ENCODE data around the gene PCDH9. TPM values are rescaled to one million over a fixed set of nuclear protein-coding genes. Genes with fewer than 3 reads are reported as not detected.

Gene PCDH9
- total RNA-seq, 1 experiment from 2014 or later = 4.2 TPM

- no peaks in the 10 kb centered on the region for H3K36me3 ChIP-seq (ENCODE audit: control insufficient read depth, insufficient read depth, low read length)
- no peaks in the 10 kb centered on the region for H3K9me3 ChIP-seq (ENCODE audit: control insufficient read depth, insufficient read depth, low read depth, low read length)
- no TSS peak for BruUV-seq (replicated peaks)
- H3K27ac ChIP-seq (ENCODE audit: low read length) = no peak overlapping the region
- no peak for TF ChIP-seq SIN3A (IDR thresholded peaks at IDR 0.05; ENCODE audit: borderline replicate concordance, insufficient read depth, low read depth, low read length)
- no peak for TF ChIP-seq TCF7L2 (IDR thresholded peaks at IDR 0.05; ENCODE audit: low read depth, low read length)
- TF ChIP-seq REST (IDR thresholded peaks at IDR 0.05; ENCODE audit: insufficient read depth in 1 of 2, low read depth in 2 of 2, low read length in 1 of 2) = no peak
- TF ChIP-seq CTCF (IDR thresholded peaks at IDR 0.05) = no peak
- no peak for TF ChIP-seq POLR2AphosphoS5 (IDR thresholded peaks at IDR 0.05; ENCODE audit: low read depth, low read length)
- POLR2A ChIA-PET = no interaction called here
- no peak for ATAC-seq
- CTCF ChIA-PET = no interaction called here
- H3K27me3 ChIP-seq (ENCODE audit: control insufficient read depth, insufficient read depth, low read length) = no peaks in the 10 kb centered on the region
- no peaks in the 10 kb centered on the region; the same call in 1 of the 2 replicates for H3K4me1 ChIP-seq (ENCODE audit: control insufficient read depth, insufficient read depth, low read length)
- in situ Hi-C loops (cut with HindIII; ENCODE audit: low pct_unique_long_range_greater_than_20kb, low sequenced_read_pairs) = no loop called here
- DNase-seq (ENCODE audit: low read depth, low spot score) = no peak
- intact Hi-C loops (cut with micrococcal nuclease; ENCODE audit: unreplicated experiment) = no loop called here
- H3K4me3 ChIP-seq (ENCODE audit: low read depth in 2 of 2, low read length in 2 of 2) = no peak overlapping the region
Measured at GRCh38 chr13:67138970-67139369, 91.2 kb downstream of the PCDH9 start.

DNA sequence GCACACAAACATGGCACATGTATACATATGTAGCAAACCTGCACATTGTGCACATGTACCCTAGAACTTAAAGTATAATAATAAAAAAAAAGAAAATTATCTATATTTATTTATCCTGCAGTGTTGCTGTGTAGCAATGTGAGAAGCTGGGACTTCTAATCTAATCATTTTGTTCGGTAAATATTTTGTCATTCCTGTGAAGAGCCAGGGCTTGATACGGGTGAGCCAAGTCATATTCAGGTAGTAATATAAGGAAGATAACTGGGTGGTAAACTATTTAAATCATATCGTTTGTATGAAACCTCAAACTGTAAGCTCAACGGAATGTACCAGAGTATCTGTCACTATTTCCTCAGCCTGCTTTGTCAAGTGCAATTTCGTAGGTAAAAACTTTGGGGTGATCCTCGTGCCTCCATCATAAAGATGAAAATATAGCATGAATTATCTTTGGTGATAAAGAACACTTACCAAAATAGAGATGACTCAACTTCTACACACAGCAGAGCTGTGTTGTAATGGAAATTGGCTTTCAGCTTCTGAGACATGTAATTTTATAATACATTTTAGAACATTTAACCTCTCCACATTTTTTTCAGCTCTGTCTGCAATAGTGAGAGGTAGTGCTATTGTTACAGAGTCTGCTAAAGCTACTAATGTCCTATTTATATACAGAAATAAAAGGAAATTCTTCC lies 92.9 kb downstream of the PCDH9 start:
- no peak overlapping the region for H3K4me3 ChIP-seq (ENCODE audit: low read depth in 2 of 2, low read length in 2 of 2)
- no peak overlapping the region for H3K27ac ChIP-seq (ENCODE audit: low read length)
- intact Hi-C loops (cut with micrococcal nuclease; ENCODE audit: unreplicated experiment) = no loop called here
- no peaks in the 10 kb centered on the region for H3K9me3 ChIP-seq (ENCODE audit: control insufficient read depth, insufficient read depth, low read depth, low read length)
- ATAC-seq (no peak), DNase-seq (ENCODE audit: low read depth, low spot score) (no peak)
- H3K4me1 ChIP-seq (ENCODE audit: control insufficient read depth, insufficient read depth, low read length) = no peaks in the 10 kb centered on the region; the same call in 1 of the 2 replicates
- CTCF ChIA-PET = no interaction called here
- no TSS peak for BruUV-seq (replicated peaks)
- TF ChIP-seq TCF7L2 (IDR thresholded peaks at IDR 0.05; ENCODE audit: low read depth, low read length) (no peak), POLR2AphosphoS5 (IDR thresholded peaks at IDR 0.05; ENCODE audit: low read depth, low read length) (no peak)
- POLR2A ChIA-PET = no interaction called here
- H3K27me3 ChIP-seq (ENCODE audit: control insufficient read depth, insufficient read depth, low read length) = no peaks in the 10 kb centered on the region
- H3K36me3 ChIP-seq (ENCODE audit: control insufficient read depth, insufficient read depth, low read length) = no peaks in the 10 kb centered on the region
- in situ Hi-C loops (cut with HindIII; ENCODE audit: low pct_unique_long_range_greater_than_20kb, low sequenced_read_pairs) = no loop called here

DNA sequence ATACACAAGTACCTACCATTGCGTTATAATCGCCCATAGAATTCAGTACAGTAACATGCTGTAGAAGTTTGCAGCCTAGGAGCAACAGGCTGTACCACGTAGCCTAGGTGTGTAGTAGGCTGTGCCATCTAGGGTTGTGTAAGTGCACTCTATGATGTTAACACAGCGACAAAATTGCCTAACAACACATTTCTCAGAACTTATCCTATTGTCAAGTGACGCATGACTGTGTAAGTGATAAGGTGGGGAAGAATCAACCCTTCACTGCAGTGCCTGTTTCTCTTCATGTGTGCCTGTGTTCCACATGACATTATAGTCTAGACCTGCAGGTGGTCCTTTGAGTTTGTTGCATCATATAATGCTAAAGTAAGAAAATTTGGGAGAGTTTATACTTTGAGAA lies 94.0 kb downstream of the PCDH9 start:
- ChIA-PET CTCF (no interaction called here), POLR2A (no interaction called here)
- H3K4me3 ChIP-seq (ENCODE audit: low read depth in 2 of 2, low read length in 2 of 2) = no peak overlapping the region
- TF ChIP-seq SIN3A (IDR thresholded peaks at IDR 0.05; ENCODE audit: borderline replicate concordance, insufficient read depth, low read depth, low read length) = no peak
- H3K27ac ChIP-seq (ENCODE audit: low read length) = no peak overlapping the region
- no peak for ATAC-seq
- H3K27me3 ChIP-seq (ENCODE audit: control insufficient read depth, insufficient read depth, low read length) = no peaks in the 10 kb centered on the region
- BruUV-seq (replicated peaks) = no TSS peak
- no peaks in the 10 kb centered on the region; the same call in 1 of the 2 replicates for H3K4me1 ChIP-seq (ENCODE audit: control insufficient read depth, insufficient read depth, low read length)
- no peaks in the 10 kb centered on the region for H3K9me3 ChIP-seq (ENCODE audit: control insufficient read depth, insufficient read depth, low read depth, low read length)
- H3K36me3 ChIP-seq (ENCODE audit: control insufficient read depth, insufficient read depth, low read length) = no peaks in the 10 kb centered on the region
- intact Hi-C loops (cut with micrococcal nuclease; ENCODE audit: unreplicated experiment) = no loop called here
- no peak for DNase-seq (ENCODE audit: low read depth, low spot score)
- in situ Hi-C loops (cut with HindIII; ENCODE audit: low pct_unique_long_range_greater_than_20kb, low sequenced_read_pairs) = no loop called here
